ENCODE results near the gene RAET1E.
"Not testable (repeated sequence)": the region's sequence is repeated elsewhere in the genome, so short reads cannot be mapped to it uniquely, and the experiment has no call there.

RAET1E gene

GRCh38 chr6:149887343-149887742, 10.6 kb downstream of the RAET1E start:
- DNase-seq, result no peak

GRCh38 chr6:149885888-149886287, 12.0 kb downstream of the RAET1E start:
- no peak for DNase-seq

- DNase-seq, result no peak
These were observed 13.3 kb downstream of the RAET1E start for GRCh38 chr6:149884617-149885016.

- no peak for DNase-seq
These were observed 13.7 kb downstream of the RAET1E start for GRCh38 chr6:149884215-149884614.

GRCh38 chr6:149881860-149882259, 16.1 kb downstream of the RAET1E start:
- DNase-seq, result no peak

- no peak for DNase-seq
These were observed 16.7 kb downstream of the RAET1E start for GRCh38 chr6:149881066-149881766.

GRCh38 chr6:149877659-149878058, 20.3 kb downstream of the RAET1E start:
- DNase-seq, result no peak

- no peak for DNase-seq
These were observed 21.5 kb downstream of the RAET1E start for GRCh38 chr6:149876241-149876933.

GRCh38 chr6:149872233-149872632, 25.7 kb downstream of the RAET1E start:
- no peak for DNase-seq

- DNase-seq, result no peak
These were observed 26.7 kb downstream of the RAET1E start for GRCh38 chr6:149871182-149871581.

- no peak for DNase-seq
These were observed 28.5 kb downstream of the RAET1E start for GRCh38 chr6:149869275-149869892.

GRCh38 chr6:149867876-149868640, 29.9 kb downstream of the RAET1E start:
- no peak for DNase-seq

GRCh38 chr6:149864578-149865535, 33.1 kb downstream of the RAET1E start:
- DNase-seq, result peak; percentile 11

GRCh38 chr6:149863698-149864577, 34.0 kb downstream of the RAET1E start, which contains the start of gene LRP11:
TSS of gene LRP11 (minus strand) at chr6:149864359. CDS start at chr6:149864020, 339 bp downstream.
- DNase-seq, result peak; percentile 81

GRCh38 chr6:149862922-149863697, 34.8 kb downstream of the RAET1E start:
- DNase-seq, result peak; percentile 13

GRCh38 chr6:149862424-149862738, 35.5 kb downstream of the RAET1E start:
- DNase-seq, result not testable (repeated sequence)

- DNase-seq, result no peak
These were observed 36.1 kb downstream of the RAET1E start for GRCh38 chr6:149861603-149862423.

GRCh38 chr6:149860834-149861602, 36.9 kb downstream of the RAET1E start:
- no peak for DNase-seq

- DNase-seq, result no peak
These were observed 37.4 kb downstream of the RAET1E start for GRCh38 chr6:149860513-149860833.
